GM21723 (cell line): ENCODE measurements around the gene ATP1A3.
"Not testable (repeated sequence)": the region's sequence is repeated elsewhere in the genome, so short reads cannot be mapped to it uniquely, and the experiment has no call there.

ENCODE experiments used
- ATAC-seq: cut with Tn5 transposase; IDR thresholded peaks from one replicate; pipeline ENCODE4 v1.9.1; 2021; ENCODE audit warnings: mild to moderate bottlenecking, moderate library complexity; ENCODE audit not compliant: unreplicated experiment

ATP1A3 gene

DNA sequence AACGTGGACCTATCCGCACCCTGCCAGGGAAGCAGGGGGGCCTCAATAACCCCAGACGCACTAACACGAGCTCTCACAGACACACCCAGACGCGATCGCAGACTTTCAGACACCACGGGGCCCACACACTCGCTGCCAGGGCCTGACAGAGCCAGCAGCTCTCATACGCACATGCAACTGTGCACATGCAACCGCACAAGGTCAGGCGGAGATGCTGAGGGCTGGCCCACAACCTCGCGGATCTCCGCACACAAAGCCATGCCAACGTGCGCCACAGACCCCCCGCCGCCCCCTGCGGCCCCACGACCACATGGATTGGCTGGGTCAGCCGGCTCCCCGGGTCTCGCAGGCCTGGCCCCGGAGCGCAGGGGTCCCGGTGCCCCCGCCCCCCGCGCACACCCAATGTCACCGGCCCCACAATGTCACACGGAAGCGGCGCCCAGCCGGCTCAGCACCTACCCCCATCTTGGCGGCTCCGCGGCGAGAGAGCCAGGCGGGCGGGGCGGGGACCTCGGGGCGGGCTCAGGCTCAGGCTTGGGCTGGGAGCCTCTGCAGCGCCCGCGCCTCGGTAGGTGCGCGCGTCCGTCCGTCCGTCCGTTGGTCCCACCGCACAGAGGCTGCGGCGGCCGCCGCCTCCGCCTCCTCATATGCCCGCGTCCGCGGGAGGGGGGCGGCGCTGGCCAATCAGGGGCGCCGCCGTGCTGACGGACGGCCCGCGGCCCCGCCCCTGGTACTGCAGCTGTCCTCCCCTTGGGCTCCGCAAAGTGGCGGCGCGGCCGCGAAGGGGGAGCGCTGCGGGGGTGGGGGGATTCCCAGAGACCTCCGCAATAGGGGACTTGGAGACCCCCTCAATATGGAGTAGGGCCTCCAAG lies at the start of gene ATP1A3:
Gene ATP1A3, minus strand, starts transcription at position 619 of the 872 bp plus-strand sequence. Its CDS starts 154 bp downstream, at position 465.
- ATAC-seq, result no peak

DNA sequence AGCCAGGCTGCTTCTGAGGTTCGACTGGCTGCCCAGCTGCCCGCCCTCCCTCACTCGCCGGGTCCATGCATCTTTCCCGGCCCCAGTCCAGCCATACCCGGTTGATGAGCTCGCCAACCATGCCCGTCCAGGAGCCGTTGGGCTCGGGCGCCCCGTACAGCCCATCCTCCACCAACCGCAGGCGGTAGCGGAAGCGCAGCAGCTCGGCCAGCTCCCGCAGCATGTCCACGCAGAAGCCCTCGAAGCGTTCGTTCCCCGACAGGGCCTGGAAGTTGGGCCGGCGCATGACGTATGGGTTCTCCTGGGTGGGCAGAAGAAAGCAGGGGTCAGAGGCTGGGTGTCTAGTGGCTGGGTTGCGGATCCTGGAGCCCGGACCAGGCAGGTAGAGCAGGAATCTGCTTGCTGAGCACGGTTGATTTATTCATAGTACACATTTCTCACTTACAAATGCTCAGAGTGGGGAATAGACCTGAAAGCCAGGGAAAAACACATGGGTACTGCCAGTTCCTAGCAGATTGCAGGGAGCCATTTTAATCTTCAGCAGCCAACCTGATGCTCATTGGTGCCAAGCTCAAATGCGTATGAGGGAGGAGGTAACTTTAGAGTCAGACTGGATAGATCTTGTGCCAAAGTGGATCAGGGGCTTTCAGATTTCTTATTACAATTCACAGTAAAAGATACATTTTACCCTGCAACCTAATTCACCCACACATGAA lies 48.6 kb upstream of the ATP1A3 start:
- ATAC-seq, result no peak

DNA sequence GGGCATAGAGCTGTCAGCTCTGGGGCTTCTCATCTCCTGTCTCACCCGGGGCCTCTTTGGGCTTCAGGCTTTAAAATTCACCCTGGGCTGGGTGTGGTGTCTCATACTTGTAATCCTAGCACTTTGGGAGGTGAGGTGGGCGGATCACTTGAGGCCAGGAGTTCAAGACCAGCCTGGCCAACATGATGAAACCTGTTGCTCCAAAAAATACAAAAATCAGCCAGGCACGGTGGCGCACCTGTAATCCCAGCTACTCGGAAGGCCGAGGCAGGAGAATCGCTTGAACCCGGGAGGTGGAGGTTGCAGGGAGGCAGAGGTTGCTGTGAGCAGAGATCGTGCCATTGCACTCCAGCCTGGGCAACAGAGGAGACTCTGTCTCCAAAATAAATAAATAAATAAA lies 46.5 kb upstream of the ATP1A3 start:
- ATAC-seq, result not testable (repeated sequence)

DNA sequence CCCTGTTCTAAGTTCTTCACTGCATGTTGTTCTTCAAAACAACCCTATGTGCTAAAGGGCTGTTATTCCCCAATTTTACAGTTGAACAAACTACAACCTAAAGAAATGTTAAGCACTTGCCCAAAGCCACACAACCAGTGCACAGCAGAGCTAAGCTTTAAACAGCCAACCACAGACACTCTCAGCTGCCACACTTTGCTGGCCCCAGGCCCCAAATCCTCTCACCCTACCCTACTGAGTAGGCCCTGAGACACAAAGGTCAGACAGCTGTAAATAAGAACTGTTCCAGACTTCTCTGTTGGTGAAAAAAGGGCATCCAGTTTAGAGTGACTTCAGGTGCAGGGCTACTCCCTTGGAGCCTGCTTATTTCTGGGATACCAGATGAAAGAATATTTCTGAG lies 46.0 kb upstream of the ATP1A3 start:
- no peak for ATAC-seq

DNA sequence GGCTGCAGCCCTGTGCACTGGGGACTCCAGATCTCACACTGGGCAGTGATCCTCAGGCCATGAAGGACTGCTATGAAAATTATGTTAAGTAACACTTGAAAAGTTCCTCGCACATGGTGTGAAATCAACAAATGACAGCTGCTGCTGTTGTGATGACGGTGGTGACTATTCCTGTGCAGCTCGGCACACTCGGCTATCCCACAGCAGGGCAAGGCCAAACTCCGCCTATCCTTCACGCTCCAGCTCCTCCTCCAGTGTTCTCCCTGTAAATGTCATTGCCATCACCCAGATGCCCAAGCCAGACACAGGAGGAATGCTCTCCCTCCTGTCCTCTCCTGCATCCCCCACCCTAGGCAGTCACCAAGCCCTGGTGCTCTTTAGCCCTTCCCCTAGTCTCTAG lies 44.6 kb upstream of the ATP1A3 start:
- ATAC-seq, result no peak

GRCh38 chr19:42037649-42038048 lies 43.6 kb upstream of the ATP1A3 start:
- no peak for ATAC-seq

- not testable (repeated sequence) for ATAC-seq
Measured at GRCh38 chr19:42034640-42035391, 40.8 kb upstream of the ATP1A3 start.

DNA sequence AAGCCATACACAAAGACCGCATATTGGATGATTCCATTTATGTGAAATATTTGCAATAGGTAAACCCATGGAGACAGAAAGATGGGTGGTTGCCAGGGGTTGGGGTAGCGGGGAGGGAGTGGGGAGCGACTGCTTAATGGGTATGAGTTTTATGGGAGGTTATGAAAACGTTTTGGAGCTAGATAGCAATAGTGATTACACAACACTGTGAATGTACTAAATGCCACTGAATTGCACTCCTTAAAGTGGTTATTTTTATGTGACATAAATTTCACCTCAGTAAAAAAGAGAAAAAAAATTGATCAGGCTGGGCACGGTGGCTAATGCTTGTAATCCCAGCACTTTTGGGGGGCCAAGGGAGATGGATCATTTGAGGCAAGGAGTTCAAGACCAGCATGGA lies 39.4 kb upstream of the ATP1A3 start:
- ATAC-seq, result no peak

GRCh38 chr19:42032431-42032830 lies 38.4 kb upstream of the ATP1A3 start:
- no peak for ATAC-seq

DNA sequence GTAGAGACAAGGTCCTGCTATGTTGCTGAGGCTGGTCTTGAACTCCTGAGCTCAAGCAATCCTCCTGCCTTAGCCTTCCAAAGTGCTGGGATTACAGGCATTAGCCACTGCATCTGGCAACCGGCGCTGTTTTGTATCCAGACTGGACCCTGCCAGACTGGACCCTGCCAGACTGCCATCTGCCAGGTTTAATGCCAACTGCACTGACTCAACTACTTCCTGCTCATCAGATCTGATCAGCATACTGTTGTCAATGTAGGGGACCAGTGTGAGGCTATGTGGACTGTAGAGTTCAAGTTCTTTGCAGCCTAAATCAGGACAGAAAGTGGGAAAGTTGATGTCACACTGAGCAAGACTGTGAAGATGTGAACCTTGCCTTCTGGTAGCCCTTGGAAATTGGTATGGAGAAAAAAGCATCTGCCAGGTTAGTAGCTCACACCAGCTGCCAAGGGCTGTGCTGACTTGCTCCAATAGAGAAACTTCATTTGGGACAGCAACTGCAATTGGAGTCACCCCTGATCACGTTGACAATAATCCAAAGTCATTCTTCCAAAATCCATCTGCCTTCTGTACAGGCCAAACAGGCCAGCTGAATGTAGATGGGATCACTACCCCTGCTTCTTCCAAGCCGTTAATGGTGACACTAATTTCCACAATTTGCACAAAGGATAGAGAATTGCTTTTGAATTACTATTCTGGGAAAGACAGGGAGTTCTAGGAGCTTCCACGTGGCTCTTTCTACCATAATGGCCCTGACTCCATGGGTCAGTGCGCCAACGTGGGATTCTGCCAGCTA lies 36.8 kb upstream of the ATP1A3 start:
- ATAC-seq, result no peak

DNA sequence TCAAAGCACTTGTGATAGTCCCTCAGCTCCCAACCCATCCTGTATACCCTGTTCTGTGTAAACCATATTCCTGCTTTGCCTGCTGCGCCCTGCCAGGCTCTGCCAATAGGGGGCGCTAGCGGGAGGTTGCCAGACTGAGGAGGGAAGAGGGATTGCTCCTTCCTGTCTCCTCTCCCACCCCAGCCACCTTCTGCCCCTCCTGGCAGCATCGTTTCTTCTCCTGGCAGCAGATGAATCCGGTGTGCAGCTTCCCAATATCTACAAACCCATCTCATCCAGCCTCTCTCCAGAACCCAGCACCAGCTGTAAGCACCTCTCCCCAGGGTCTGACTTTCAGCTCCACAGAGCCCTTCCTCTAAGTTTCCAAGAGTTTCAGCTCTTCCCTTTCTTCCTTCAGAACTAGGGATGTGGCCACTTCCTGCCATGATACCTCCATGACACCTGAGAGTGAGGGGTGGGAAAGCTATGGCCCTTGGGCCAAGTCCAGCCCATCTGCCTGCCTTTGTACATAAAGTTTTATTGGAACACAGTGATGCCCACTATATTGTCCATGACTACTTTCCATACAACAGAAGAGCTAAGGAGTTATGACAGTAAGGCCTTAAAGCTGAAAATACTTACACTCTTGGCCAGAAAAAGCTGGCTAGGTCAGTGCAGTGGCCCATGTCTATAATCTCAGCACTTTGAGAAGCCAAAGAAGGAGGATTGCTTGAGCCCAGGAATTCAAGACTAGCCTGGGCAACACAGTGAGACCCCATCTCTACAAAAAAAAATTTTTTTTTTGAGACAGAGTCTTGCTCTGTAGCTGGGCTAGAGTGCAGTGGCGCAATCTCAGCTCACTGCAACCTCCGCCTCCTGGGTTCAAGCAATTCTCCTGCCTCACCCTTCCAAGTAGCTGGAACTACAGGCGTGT lies 34.5 kb upstream of the ATP1A3 start:
- ATAC-seq, result no peak

- ATAC-seq, result no peak
Measured at GRCh38 chr19:42024622-42025111, 30.6 kb upstream of the ATP1A3 start.

DNA sequence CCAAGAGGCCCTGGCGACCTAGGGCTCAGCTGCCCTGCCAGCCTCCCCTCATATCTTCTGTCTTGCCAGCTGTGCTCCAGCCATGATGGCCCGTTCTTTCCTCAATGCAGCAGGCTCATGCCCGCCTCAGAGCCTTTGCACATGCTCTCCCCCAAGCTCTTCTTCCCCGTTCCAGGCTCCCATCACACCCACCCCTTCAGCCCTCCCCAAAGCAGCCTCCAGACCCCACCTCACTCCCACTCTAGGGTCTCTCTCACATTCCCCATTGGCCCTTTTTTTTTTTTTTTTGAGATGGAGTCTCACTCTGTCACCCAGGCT lies 29.9 kb upstream of the ATP1A3 start:
- no peak for ATAC-seq

- ATAC-seq, result no peak
Measured at GRCh38 chr19:42023121-42023942, 29.3 kb upstream of the ATP1A3 start.

DNA sequence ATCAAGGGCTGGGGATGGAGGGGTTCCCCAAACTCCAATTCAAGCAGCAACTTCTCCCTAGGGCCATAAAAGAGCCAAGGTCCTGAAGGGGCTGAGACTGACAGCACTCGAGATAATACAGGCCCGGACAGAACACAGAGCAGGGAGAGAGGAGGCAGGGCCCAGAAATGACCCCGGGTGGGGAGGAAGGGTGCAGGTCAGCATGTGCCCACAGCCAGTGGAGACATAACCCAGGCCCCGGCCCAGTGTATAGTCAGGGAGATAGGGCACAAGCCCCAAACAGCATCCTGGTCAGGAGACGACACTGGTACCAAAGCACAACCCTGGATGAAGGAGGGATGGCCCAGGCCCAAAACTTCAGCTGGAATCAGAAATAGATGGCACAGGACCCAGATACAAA lies 28.6 kb upstream of the ATP1A3 start:
- ATAC-seq, result no peak

DNA sequence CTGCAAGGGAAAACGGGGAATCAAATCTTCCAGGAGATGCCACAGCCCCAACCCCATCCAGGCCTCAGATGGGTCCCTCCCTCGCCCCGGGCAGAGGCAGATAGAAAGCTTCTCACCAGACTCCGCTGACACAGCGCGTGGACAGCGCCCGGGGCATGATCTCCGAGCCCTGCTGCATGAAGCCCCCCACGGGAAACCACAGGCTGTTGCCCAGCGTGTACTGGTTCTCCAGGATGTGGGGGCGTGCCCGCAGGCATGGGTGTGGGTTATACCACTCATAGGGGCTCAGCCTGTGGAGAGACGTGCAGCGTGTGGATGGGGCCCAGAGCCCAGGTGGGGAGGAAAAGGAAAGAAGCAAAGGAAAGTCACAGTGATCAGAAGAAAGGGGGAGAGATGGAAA lies 27.2 kb upstream of the ATP1A3 start:
- ATAC-seq, result no peak

GRCh38 chr19:42018503-42019193 lies 24.6 kb upstream of the ATP1A3 start:
- no peak for ATAC-seq

DNA sequence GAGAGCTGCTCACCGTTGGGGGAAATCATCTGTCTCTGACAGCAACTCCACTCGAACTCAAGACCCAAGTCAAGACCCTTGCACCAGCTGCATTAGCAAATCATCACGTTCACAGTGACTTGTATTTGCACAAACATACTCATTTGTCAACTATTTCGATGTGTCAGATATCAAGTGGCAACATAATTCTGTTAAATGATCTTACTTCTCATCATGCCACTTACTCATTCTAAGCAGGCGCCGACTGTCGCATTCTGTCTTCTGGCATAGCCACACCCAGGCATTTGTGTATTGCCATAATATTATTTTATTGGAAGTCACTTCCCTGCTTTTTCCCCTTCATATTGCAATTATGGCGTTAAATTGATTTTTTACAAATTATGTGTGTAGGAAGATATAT lies 23.0 kb upstream of the ATP1A3 start:
- ATAC-seq, result no peak
